ENCODE results near the gene CD22. TPM values are rescaled to one million over a fixed set of nuclear protein-coding genes. Genes with fewer than 3 reads are reported as not detected.
"Not testable (repeated sequence)": the region's sequence is repeated elsewhere in the genome, so short reads cannot be mapped to it uniquely, and the experiment has no call there.

CD22 gene
- total RNA-seq, 1 experiment from 2014 or later, result not detected

DNA sequence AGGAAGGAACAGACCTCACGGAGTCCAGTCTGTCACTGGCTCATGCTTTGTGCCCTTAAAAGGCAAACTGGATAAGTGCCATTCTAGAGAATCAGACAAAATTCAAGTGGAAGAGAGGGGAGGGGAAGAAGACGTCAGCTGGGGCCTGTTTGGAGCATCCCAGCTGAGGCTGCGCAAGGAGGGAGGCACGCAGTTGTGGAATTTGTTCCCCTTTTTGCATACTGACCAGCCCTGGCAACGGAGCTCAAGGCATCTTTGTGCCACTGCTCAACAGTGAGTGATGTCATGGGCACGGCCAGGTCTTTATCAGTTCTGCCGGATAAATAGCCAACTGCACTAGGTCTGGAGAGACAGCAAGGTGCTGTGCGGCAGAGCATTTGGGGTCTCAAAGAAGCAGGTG lies 41.7 kb downstream of the CD22 start, which contains the start of gene GPR42:
GPR42 (plus strand) TSS at position 347 of the 400 bp plus-strand sequence. CDS start 292 bp downstream, outside the sequence.
- in situ Hi-C loops (cut with HindIII; ENCODE audit: low sequenced_read_pairs), result no loop called here
- no peak for DNase-seq (ENCODE audit: low spot score)

DNA sequence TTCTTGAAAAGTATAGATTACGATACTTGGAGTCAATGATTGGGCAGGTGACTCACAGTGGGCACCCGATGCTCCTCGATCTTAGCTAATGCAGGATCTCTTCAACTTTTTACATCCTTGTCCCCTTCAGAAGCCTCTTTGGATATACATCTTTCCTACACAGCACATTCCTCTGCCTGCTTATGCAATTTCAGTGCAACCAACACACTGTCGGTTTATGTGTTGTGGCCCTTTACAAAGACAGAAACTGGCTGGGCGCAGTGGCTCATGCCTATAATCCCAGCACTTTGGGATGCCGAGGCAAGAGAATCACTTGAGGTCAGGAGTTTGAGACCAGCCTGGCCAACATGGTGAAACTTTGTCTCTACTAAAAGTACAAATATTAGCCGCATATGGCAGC lies 44.5 kb downstream of the CD22 start:
- in situ Hi-C loops (cut with HindIII; ENCODE audit: low sequenced_read_pairs), result no loop called here
- DNase-seq (ENCODE audit: low spot score), result no peak

GRCh38 chr19:35374031-35374430 lies 45.0 kb downstream of the CD22 start:
- DNase-seq (ENCODE audit: low spot score); in situ Hi-C loops (cut with HindIII; ENCODE audit: low sequenced_read_pairs): not testable (repeated sequence)

- DNase-seq (ENCODE audit: low spot score), result no peak
- in situ Hi-C loops (cut with HindIII; ENCODE audit: low sequenced_read_pairs), result no loop called here
These were observed 46.7 kb downstream of the CD22 start for GRCh38 chr19:35375505-35376307.

DNA sequence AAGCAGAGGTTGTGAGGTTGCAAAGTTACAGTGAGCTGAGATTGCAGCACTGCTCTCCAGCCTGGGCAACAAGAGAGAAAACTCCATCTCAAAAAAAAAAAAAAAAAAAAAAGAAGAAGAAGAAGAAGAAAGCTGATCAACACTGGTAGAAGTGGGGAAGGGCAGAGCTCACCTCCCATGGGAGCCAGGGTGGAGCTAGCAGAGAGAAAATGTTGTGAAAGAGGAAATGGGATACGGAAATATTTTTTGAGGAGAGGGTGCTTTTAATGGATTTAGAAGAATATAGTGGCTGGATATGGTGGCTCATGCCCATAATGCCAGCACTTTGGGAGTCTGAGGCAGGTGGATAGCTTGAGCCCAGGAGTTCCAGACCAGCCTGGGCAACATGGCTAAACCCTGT lies 48.7 kb downstream of the CD22 start:
- no peak for DNase-seq (ENCODE audit: low spot score)
- in situ Hi-C loops (cut with HindIII; ENCODE audit: low sequenced_read_pairs), result no loop called here

- in situ Hi-C loops (cut with HindIII; ENCODE audit: low sequenced_read_pairs), result no loop called here
- DNase-seq (ENCODE audit: low spot score), result no peak
These were observed 49.4 kb downstream of the CD22 start for GRCh38 chr19:35378356-35378755.

- in situ Hi-C loops (cut with HindIII; ENCODE audit: low sequenced_read_pairs); DNase-seq (ENCODE audit: low spot score): not testable (repeated sequence)
These were observed 50.6 kb downstream of the CD22 start for GRCh38 chr19:35379545-35379944.

GRCh38 chr19:35379992-35380391 lies 51.0 kb downstream of the CD22 start:
- in situ Hi-C loops (cut with HindIII; ENCODE audit: low sequenced_read_pairs), result no loop called here

DNA sequence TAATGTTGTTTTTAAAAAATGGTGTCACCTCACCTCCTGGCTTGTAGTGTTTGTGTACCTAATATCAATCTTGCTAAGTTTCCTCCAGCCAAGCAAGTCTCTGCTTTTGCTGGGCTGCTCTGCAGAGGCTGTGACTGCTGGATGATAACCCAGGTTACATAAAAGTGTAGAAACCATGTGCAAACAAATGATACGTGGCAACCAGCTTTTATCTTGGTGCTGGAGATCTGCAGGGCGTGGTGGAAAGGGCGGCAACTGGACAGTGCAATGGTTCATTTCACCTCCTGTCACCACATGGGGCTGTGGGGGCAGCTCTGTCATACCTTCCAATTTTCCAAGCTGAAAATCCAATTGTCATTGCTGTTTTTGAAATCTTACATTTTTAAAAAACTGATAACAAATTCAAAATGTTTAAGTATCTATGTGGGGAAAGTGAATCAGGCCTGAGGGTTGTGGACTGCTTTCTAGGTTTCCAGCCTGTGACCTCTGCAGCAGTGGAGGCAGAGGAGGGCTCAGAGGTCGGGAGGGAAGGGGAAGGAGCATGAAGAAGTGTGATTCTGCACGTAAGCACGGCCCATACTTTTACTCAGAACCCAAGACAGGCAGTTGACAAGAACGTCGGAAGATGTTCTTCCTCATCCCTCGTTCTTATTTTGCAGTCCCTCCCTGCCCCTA lies 51.6 kb downstream of the CD22 start:
- no peak for DNase-seq (ENCODE audit: low spot score)
- in situ Hi-C loops (cut with HindIII; ENCODE audit: low sequenced_read_pairs), result no loop called here

More at GRCh38 chr19:35379992-35380391, 51.0 kb downstream of the CD22 start:
- DNase-seq (ENCODE audit: low spot score), result no peak

- in situ Hi-C loops (cut with HindIII; ENCODE audit: low sequenced_read_pairs), result no loop called here
- no peak for DNase-seq (ENCODE audit: low spot score)
These were observed 52.3 kb downstream of the CD22 start for GRCh38 chr19:35381318-35381717.

GRCh38 chr19:35381926-35382325 lies 52.9 kb downstream of the CD22 start:
- in situ Hi-C loops (cut with HindIII; ENCODE audit: low sequenced_read_pairs), result no loop called here
- no peak for DNase-seq (ENCODE audit: low spot score)

- in situ Hi-C loops (cut with HindIII; ENCODE audit: low sequenced_read_pairs), result no loop called here
- no peak for DNase-seq (ENCODE audit: low spot score)
These were observed 54.5 kb downstream of the CD22 start for GRCh38 chr19:35383536-35383935.

- in situ Hi-C loops (cut with HindIII; ENCODE audit: low sequenced_read_pairs), result no loop called here
- peak; percentile 10 for DNase-seq (ENCODE audit: low spot score)
These were observed 59.5 kb downstream of the CD22 start for GRCh38 chr19:35388277-35389054.

- in situ Hi-C loops (cut with HindIII; ENCODE audit: low sequenced_read_pairs), result no loop called here
- DNase-seq (ENCODE audit: low spot score), result no peak
These were observed 60.3 kb downstream of the CD22 start for GRCh38 chr19:35389192-35389861.

- in situ Hi-C loops (cut with HindIII; ENCODE audit: low sequenced_read_pairs), result no loop called here
- no peak for DNase-seq (ENCODE audit: low spot score)
These were observed 64.0 kb downstream of the CD22 start for GRCh38 chr19:35392742-35393715.

GRCh38 chr19:35395382-35396199 lies 66.6 kb downstream of the CD22 start:
- DNase-seq (ENCODE audit: low spot score), result peak; percentile 8
- in situ Hi-C loops (cut with HindIII; ENCODE audit: low sequenced_read_pairs), result no loop called here

GRCh38 chr19:35396240-35396885 lies 67.4 kb downstream of the CD22 start:
- no peak for DNase-seq (ENCODE audit: low spot score)
- in situ Hi-C loops (cut with HindIII; ENCODE audit: low sequenced_read_pairs), result no loop called here
